SK-N-SH (cell line): ENCODE measurements around the gene STARD10. TPM values are rescaled to one million over a fixed set of nuclear protein-coding genes. Genes with fewer than 3 reads are reported as not detected.

Source experiments
- CTCF ChIP-seq: fragments of 200-600 bp; sonication (generic); IDR thresholded peaks from 2 replicates; pipeline ENCODE4 v1.6.1; 2017; ENCODE audit warnings: antibody characterized with exemption, mild to moderate bottlenecking, moderate library complexity
- ELF1 ChIP-seq: IDR thresholded peaks from 2 replicates; pipeline ENCODE4 v1.4.0; 2012
- EP300 ChIP-seq, 2 experiments: IDR thresholded peaks; 2 replicates each; pipeline versions ENCODE4 v1.4.0 to v1.6.1; 2012; ENCODE audit warnings: borderline replicate concordance in 1 of 2, low read depth in 1 of 2, low read length in 1 of 2
- EZH2phosphoT487 ChIP-seq: fragments of 200-600 bp; sonication (generic); IDR thresholded peaks from 2 replicates; pipeline ENCODE4 v1.6.1; 2017; ENCODE audit warnings: low read depth, mixed run types, mild to moderate bottlenecking, antibody characterized with exemption, moderate library complexity, borderline replicate concordance
- FOSL2 ChIP-seq: IDR thresholded peaks from 2 replicates; pipeline ENCODE4 v1.4.0; 2012; ENCODE audit warnings: low read depth, mild to moderate bottlenecking, moderate library complexity, borderline replicate concordance
- FOXJ3 ChIP-seq: sonication (generic); formaldehyde crosslinking; IDR thresholded peaks from 2 replicates; pipeline ENCODE4 v1.5.1; 2020; ENCODE audit warnings: mild to moderate bottlenecking, missing genetic modification reagents
- FOXM1 ChIP-seq: IDR thresholded peaks from 2 replicates; pipeline ENCODE4 v1.4.0; 2012; ENCODE audit warnings: low read depth, mild to moderate bottlenecking
- GABPA ChIP-seq: IDR thresholded peaks from 2 replicates; pipeline ENCODE4 v1.4.0; 2012; ENCODE audit warnings: low read depth, mild to moderate bottlenecking
- IRF3 ChIP-seq: fragments of 150-350 bp; IDR thresholded peaks from 2 replicates; pipeline ENCODE4 v1.6.1; 2016; ENCODE audit warnings: mild to moderate bottlenecking, low read depth, low read length
- MAX ChIP-seq: IDR thresholded peaks from 2 replicates; pipeline ENCODE4 v1.4.0; 2012; ENCODE audit warnings: low read depth
- MEF2A ChIP-seq: IDR thresholded peaks from 2 replicates; pipeline ENCODE4 v1.4.0; 2012; ENCODE audit warnings: low read depth, borderline replicate concordance
- NRF1 ChIP-seq: IDR thresholded peaks from 2 replicates; pipeline ENCODE4 v1.6.1; 2012; ENCODE audit warnings: low read depth, mild to moderate bottlenecking, low read length
- PBX3 ChIP-seq: IDR thresholded peaks from 2 replicates; pipeline ENCODE4; 2012
- POLR2AphosphoS5 ChIP-seq: IDR thresholded peaks from 2 replicates; pipeline ENCODE4 v1.6.1; 2012; ENCODE audit warnings: low read depth, low read length
- REST ChIP-seq: IDR thresholded peaks from 2 replicates; pipeline ENCODE4 v1.6.1; 2012; ENCODE audit warnings: mild to moderate bottlenecking, low read depth, low read length, moderate library complexity
- RFX5 ChIP-seq: IDR thresholded peaks from 2 replicates; pipeline ENCODE4 v1.6.1; 2012; ENCODE audit warnings: mild to moderate bottlenecking, improper control_type of control experiment, low read length
- SMC3 ChIP-seq: IDR thresholded peaks from 2 replicates; pipeline ENCODE4 v1.6.1; 2012; ENCODE audit warnings: low read depth, low read length, improper control_type of control experiment
- TCF12 ChIP-seq: IDR thresholded peaks from 2 replicates; pipeline ENCODE4 v1.4.0; 2012
- USF2 ChIP-seq: fragments of 150-350 bp; IDR thresholded peaks from 2 replicates; pipeline ENCODE4 v1.6.1; 2017; ENCODE audit warnings: antibody characterized with exemption, low read length, low read depth, borderline replicate concordance
- polyA plus RNA-seq, 3 experiments: library from polyadenylated mRNA; depleted of rRNA; stranded (reverse); fragments of >200 nt; gene quantifications; 2 replicates each; pipeline ENCODE4 v1.2.3, GENCODE V29; 2012

The STARD10 gene
- polyA plus RNA-seq, 1 of the 3 experiments (the other 2 are of a cell fraction), result 47.7 TPM

- TF ChIP-seq PBX3 (peak; percentile 22; the same call in 1 of the 2 replicates), RFX5 (no peak), REST (no peak), GABPA (no peak), USF2 (no peak), CTCF (no peak), EZH2phosphoT487 (no peak), SMC3 (no peak), FOXJ3 (CRISPR knock-in tag) (peak; percentile 82), FOSL2 (peak; percentile 51; the same call in 1 of the 2 replicates), EP300 (IDR thresholded peaks at IDR 0.05; ENCODE audit: borderline replicate concordance in 1 of 2, low read depth in 1 of 2, low read length in 1 of 2) (peak in 1 of 2 experiments; percentile 81; a peak in 2 of 4 replicates), NRF1 (no peak), ELF1 (no peak), FOXM1 (no peak), TCF12 (peak; percentile 57), MAX (no peak), MEF2A (no peak), IRF3 (no peak), POLR2AphosphoS5 (no peak)
Observed at GRCh38 chr11:72773291-72773690, 20.6 kb downstream of the STARD10 start (continued).
